Neuronal stem cell (in vitro differentiated cells): ENCODE results near the gene CACNB1.

ENCODE experiments used
- DNase-seq: peaks from one replicate; pipeline ENCODE4 v3.0.0-alpha.2; 2013; ENCODE audit warnings: low spot score
- H2AFZ ChIP-seq: one replicate; pipeline ENCODE4 v1.6.1; 2013; ENCODE audit warnings: mild to moderate bottlenecking, low read length, inconsistent platforms
- H2AK5ac ChIP-seq: 2 replicates; pipeline ENCODE4 v1.6.1; 2013; ENCODE audit warnings: low read depth, mild to moderate bottlenecking, inconsistent platforms, low read length, moderate library complexity, mixed read lengths
- H2BK120ac ChIP-seq: 2 replicates; pipeline ENCODE4 v1.6.1; 2013; ENCODE audit warnings: low read depth, mild to moderate bottlenecking, inconsistent platforms, low read length, moderate library complexity, mixed read lengths
- H2BK12ac ChIP-seq: one replicate; pipeline ENCODE4 v1.6.1; 2013; ENCODE audit warnings: low read length, inconsistent platforms
- H2BK15ac ChIP-seq: 2 replicates; pipeline ENCODE4 v1.6.1; 2013; ENCODE audit warnings: mild to moderate bottlenecking, low read length, inconsistent platforms, mixed read lengths
- H2BK5ac ChIP-seq: one replicate; pipeline ENCODE4 v1.6.1; 2013; ENCODE audit warnings: inconsistent platforms, mild to moderate bottlenecking, low read length, moderate library complexity
- H3K14ac ChIP-seq: one replicate; pipeline ENCODE4 v1.6.1; 2013; ENCODE audit warnings: low read length, inconsistent platforms
- H3K18ac ChIP-seq: 2 replicates; pipeline ENCODE4 v1.6.1; 2013; ENCODE audit warnings: low read length, inconsistent platforms
- H3K23ac ChIP-seq: 2 replicates; pipeline ENCODE4 v1.6.1; 2013; ENCODE audit warnings: low read depth, mild to moderate bottlenecking, mixed read lengths, low read length, inconsistent platforms; ENCODE audit not compliant: poor library complexity
- H3K27ac ChIP-seq: replicated peaks from 3 replicates; pipeline ENCODE4 v1.5.1; 2013; ENCODE audit warnings: low read length, inconsistent platforms
- H3K27me3 ChIP-seq, 3 experiments: 2 replicates each; pipeline ENCODE4 v1.6.1; 2013; ENCODE audit warnings: low read length in 3 of 3, mild to moderate bottlenecking in 2 of 3, inconsistent platforms in 1 of 3, low read depth in 1 of 3, mixed read lengths in 1 of 3, moderate library complexity in 1 of 3; ENCODE audit not compliant: control insufficient read depth in 3 of 3, insufficient read depth in 3 of 3
- H3K36me3 ChIP-seq, 2 donors: replicated peaks in 1 of 2; 2 replicates each; pipeline ENCODE4 v1.6.1; 2013; ENCODE audit warnings: low read length in 2 of 2; ENCODE audit not compliant: control insufficient read depth in 2 of 2, insufficient read depth in 2 of 2
- H3K4ac ChIP-seq: 2 replicates; pipeline ENCODE4 v1.6.1; 2013; ENCODE audit warnings: inconsistent platforms, mild to moderate bottlenecking, low read length, moderate library complexity
- H3K4me1 ChIP-seq, 2 donors: 1 replicate in 1 of 2; 2 replicates in 1 of 2; pipeline ENCODE4 v1.6.1; 2013; ENCODE audit warnings: low read length in 2 of 2, low read depth in 1 of 2; ENCODE audit not compliant: control insufficient read depth in 2 of 2, insufficient read depth in 1 of 2
- H3K4me2 ChIP-seq: one replicate; pipeline ENCODE4 v1.6.1; 2013; ENCODE audit warnings: mild to moderate bottlenecking, low read length, inconsistent platforms; ENCODE audit not compliant: insufficient read depth, poor library complexity, severe bottlenecking
- H3K4me3 ChIP-seq, 2 donors: 2 replicates each; pipeline ENCODE4 v1.5.1; 2013; ENCODE audit warnings: low read length in 2 of 2, mild to moderate bottlenecking in 2 of 2, inconsistent platforms in 1 of 2, moderate library complexity in 1 of 2
- H3K79me1 ChIP-seq: one replicate; pipeline ENCODE4 v1.6.1; 2013; ENCODE audit warnings: low read depth, mild to moderate bottlenecking, inconsistent platforms, low read length, moderate library complexity
- H3K9ac ChIP-seq: one replicate; pipeline ENCODE4 v1.6.1; 2013; ENCODE audit warnings: mild to moderate bottlenecking, low read depth, low read length, inconsistent platforms; ENCODE audit not compliant: poor library complexity
- H3K9me3 ChIP-seq, 2 donors: replicated peaks in 1 of 2; 2 replicates each; pipeline versions ENCODE3 to v1.6.1; 2013; ENCODE audit warnings: low read length in 2 of 2, mild to moderate bottlenecking in 2 of 2, inconsistent platforms in 1 of 2, low read depth in 1 of 2, mixed read lengths in 1 of 2, moderate library complexity in 1 of 2; ENCODE audit not compliant: control insufficient read depth in 2 of 2, insufficient read depth in 1 of 2
- H4K8ac ChIP-seq: one replicate; pipeline ENCODE4 v1.6.1; 2013; ENCODE audit warnings: low read depth, mild to moderate bottlenecking, inconsistent platforms, low read length, moderate library complexity
- H4K91ac ChIP-seq: one replicate; pipeline ENCODE4 v1.6.1; 2013; ENCODE audit warnings: low read length, low read depth, mild to moderate bottlenecking, inconsistent platforms; ENCODE audit not compliant: poor library complexity
- WGBS, 2 donors: extraction: QIAGEN DNeasy Blood & Tissue Kit; methylation state at CpG; one replicate each; pipeline ENCODE4 v1.1.7; 2013; ENCODE audit warnings: missing lambda C conversion rate in 2 of 2, mixed read lengths in 1 of 2; ENCODE audit not compliant: insufficient read length in 2 of 2, insufficient replicate concordance in 1 of 2; ENCODE audit errors: extremely low coverage in 2 of 2; 5-methylcytosine and 5-hydroxymethylcytosine counted together

CACNB1 gene

GRCh38 chr17:39222866-39223834 lies 25.7 kb upstream of the CACNB1 start:
- Histone ChIP-seq H3K18ac (peak overlapping the region; percentile 18), H2BK15ac (no peak overlapping the region), H4K91ac (no peak overlapping the region), H3K4me2 (no peak overlapping the region), H2BK5ac (no peak overlapping the region), H2BK120ac (no peak overlapping the region), H3K36me3 (no peaks in the 10 kb centered on the region), H3K23ac (no peak overlapping the region), H3K14ac (no peak overlapping the region), H3K9ac (no peak overlapping the region), H2BK12ac (no peak overlapping the region), H3K27ac (no peak overlapping the region), H3K27me3 (peaks cover 16 to 81% (median 52%) of the 10 kb centered on the region in 3 experiments), H2AFZ (no peak overlapping the region), H4K8ac (no peak overlapping the region), H3K4me1 (peaks cover 6 to 7% of the 10 kb centered on the region in 2 donors), H3K9me3 (peaks cover 0 to 1% of the 10 kb centered on the region in 2 donors), H2AK5ac (peak overlapping the region; percentile 60), H3K79me1 (no peaks in the 10 kb centered on the region), H3K4ac (no peak overlapping the region), H3K4me3 (no peak overlapping the region)
- WGBS, 2 donors = no CpG with 5 or more reads among the region's 9 CpGs
- DNase-seq = no peak

- no peak overlapping the region for H2BK15ac ChIP-seq
- H3K9me3 ChIP-seq = peaks cover 0 to 1% of the 10 kb centered on the region in 2 donors
- WGBS, 2 donors = no CpG with 5 or more reads among the region's 7 CpGs
- H3K18ac ChIP-seq = no peak overlapping the region
- peaks cover 16 to 82% (median 57%) of the 10 kb centered on the region in 3 experiments for H3K27me3 ChIP-seq
- H3K79me1 ChIP-seq = no peaks in the 10 kb centered on the region
- H3K27ac ChIP-seq = no peak overlapping the region
- no peak overlapping the region for H2AK5ac ChIP-seq
- H2BK12ac ChIP-seq = no peak overlapping the region
- peaks cover 6 to 7% of the 10 kb centered on the region in 2 donors for H3K4me1 ChIP-seq
- no peak for DNase-seq
- no peak overlapping the region for H2AFZ ChIP-seq
- H2BK120ac ChIP-seq = no peak overlapping the region
- H4K91ac ChIP-seq = no peak overlapping the region
- no peak overlapping the region for H3K23ac ChIP-seq
- no peak overlapping the region for H2BK5ac ChIP-seq
- no peak overlapping the region for H3K4me2 ChIP-seq
- H3K36me3 ChIP-seq = no peaks in the 10 kb centered on the region
- no peak overlapping the region for H3K4ac ChIP-seq
- no peak overlapping the region for H3K4me3 ChIP-seq
- H3K9ac ChIP-seq = no peak overlapping the region
- H3K14ac ChIP-seq = no peak overlapping the region
- H4K8ac ChIP-seq = no peak overlapping the region
These were observed 24.7 kb upstream of the CACNB1 start for GRCh38 chr17:39222151-39222550.

- Histone ChIP-seq H4K8ac (no peak overlapping the region), H3K14ac (no peak overlapping the region), H3K9me3 (peaks cover 0 to 1% of the 10 kb centered on the region in 2 donors), H3K9ac (peak overlapping the region; percentile 3), H3K18ac (no peak overlapping the region), H2BK15ac (no peak overlapping the region), H4K91ac (no peak overlapping the region), H2AK5ac (peak overlapping the region; percentile 63), H2BK5ac (no peak overlapping the region), H3K4me1 (peaks cover 6 to 7% of the 10 kb centered on the region in 2 donors), H2BK120ac (no peak overlapping the region), H3K4me2 (no peak overlapping the region), H3K36me3 (no peaks in the 10 kb centered on the region), H2BK12ac (no peak overlapping the region), H3K4ac (no peak overlapping the region), H3K4me3 (no peak overlapping the region), H3K27me3 (peaks cover 16 to 83% (median 61%) of the 10 kb centered on the region in 3 experiments), H3K23ac (no peak overlapping the region), H3K27ac (no peak overlapping the region), H3K79me1 (no peaks in the 10 kb centered on the region), H2AFZ (no peak overlapping the region)
- no peak for DNase-seq
- no CpG with 5 or more reads among the region's 6 CpGs for WGBS, 2 donors
These were observed 24.1 kb upstream of the CACNB1 start for GRCh38 chr17:39221572-39221971.

- H3K23ac ChIP-seq = peak overlapping the region; percentile 16
- peak overlapping the region; percentile 77 for H3K14ac ChIP-seq
- no peaks in the 10 kb centered on the region for H3K36me3 ChIP-seq
- no peak overlapping the region for H4K91ac ChIP-seq
- no peak for DNase-seq
- H3K4me2 ChIP-seq = no peak overlapping the region
- no peak overlapping the region for H3K18ac ChIP-seq
- H3K27ac ChIP-seq = no peak overlapping the region
- H4K8ac ChIP-seq = no peak overlapping the region
- no peak overlapping the region for H2AFZ ChIP-seq
- no peak overlapping the region for H3K4ac ChIP-seq
- H3K4me3 ChIP-seq = no peak overlapping the region
- no peak overlapping the region for H2BK12ac ChIP-seq
- no peaks in the 10 kb centered on the region for H3K79me1 ChIP-seq
- H2BK15ac ChIP-seq = peak overlapping the region; percentile 30
- peak overlapping the region; percentile 31 for H2AK5ac ChIP-seq
- H3K27me3 ChIP-seq = peaks cover 7 to 84% (median 50%) of the 10 kb centered on the region in 3 experiments
- peak overlapping the region; percentile 45 for H2BK5ac ChIP-seq
- peaks cover 0 to 1% of the 10 kb centered on the region in 2 donors for H3K9me3 ChIP-seq
- peak overlapping the region; percentile 56 for H3K9ac ChIP-seq
- H2BK120ac ChIP-seq = no peak overlapping the region
- WGBS, 2 donors = no CpG with 5 or more reads among the region's 8 CpGs
- H3K4me1 ChIP-seq = peaks cover under 1 to 2% of the 10 kb centered on the region in 2 donors
These were observed 22.2 kb upstream of the CACNB1 start for GRCh38 chr17:39219647-39220154.
